Measurements from ENCODE around the gene PSMD8.

The PSMD8 gene

GRCh38 chr19:38370299-38370698 lies 4.1 kb upstream of the PSMD8 start:
- TF ChIP-seq POLR2A (IDR thresholded peaks at IDR 0.05; ENCODE audit: extremely low read depth, insufficient read length) = no peak
- TF ChIP-seq CTCF (IDR thresholded peaks at IDR 0.05; ENCODE audit: low read depth, low read length) = no peak
- TF ChIP-seq MAX (IDR thresholded peaks at IDR 0.05; ENCODE audit: low read depth, low read length) = no peak
- no peak for TF ChIP-seq MYC (IDR thresholded peaks at IDR 0.05; ENCODE audit: low read depth, low read length)
- no peak for DNase-seq (ENCODE audit: low read depth)
- H3K4me3 ChIP-seq (ENCODE audit: low read depth, low read length) = no peak overlapping the region

- no peak overlapping the region for H3K4me3 ChIP-seq (ENCODE audit: low read depth, low read length)
- TF ChIP-seq CTCF (IDR thresholded peaks at IDR 0.05; ENCODE audit: low read depth, low read length) = no peak
- no peak for TF ChIP-seq MYC (IDR thresholded peaks at IDR 0.05; ENCODE audit: low read depth, low read length)
- no peak for TF ChIP-seq MAX (IDR thresholded peaks at IDR 0.05; ENCODE audit: low read depth, low read length)
- no peak for DNase-seq (ENCODE audit: low read depth)
These were observed 3.3 kb upstream of the PSMD8 start for GRCh38 chr19:38371081-38371480.

GRCh38 chr19:38373907-38374331 lies 452 bp upstream of the PSMD8 start:
- TF ChIP-seq MAX (IDR thresholded peaks at IDR 0.05; ENCODE audit: low read depth, low read length) = no peak
- TF ChIP-seq CTCF (IDR thresholded peaks at IDR 0.05; ENCODE audit: low read depth, low read length) = no peak
- no peak for TF ChIP-seq MYC (IDR thresholded peaks at IDR 0.05; ENCODE audit: low read depth, low read length)
- no peak for TF ChIP-seq POLR2A (IDR thresholded peaks at IDR 0.05; ENCODE audit: extremely low read depth, insufficient read length)
- DNase-seq (ENCODE audit: low read depth) = no peak
- H3K4me3 ChIP-seq (ENCODE audit: low read depth, low read length) = peak overlapping the region; percentile 56

- DNase-seq (ENCODE audit: low read depth) = no peak
- TF ChIP-seq MAX (IDR thresholded peaks at IDR 0.05; ENCODE audit: low read depth, low read length) = no peak
- no peak for TF ChIP-seq CTCF (IDR thresholded peaks at IDR 0.05; ENCODE audit: low read depth, low read length)
- no peak for TF ChIP-seq POLR2A (IDR thresholded peaks at IDR 0.05; ENCODE audit: extremely low read depth, insufficient read length)
- TF ChIP-seq MYC (IDR thresholded peaks at IDR 0.05; ENCODE audit: low read depth, low read length) = no peak
- H3K4me3 ChIP-seq (ENCODE audit: low read depth, low read length) = peak overlapping the region; percentile 87
These were observed 725 bp downstream of the PSMD8 start for GRCh38 chr19:38375098-38375493.

GRCh38 chr19:38375748-38376147 lies 1.4 kb downstream of the PSMD8 start:
- TF ChIP-seq MYC (IDR thresholded peaks at IDR 0.05; ENCODE audit: low read depth, low read length) (no peak), CTCF (IDR thresholded peaks at IDR 0.05; ENCODE audit: low read depth, low read length) (no peak), POLR2A (IDR thresholded peaks at IDR 0.05; ENCODE audit: extremely low read depth, insufficient read length) (no peak)
- peak overlapping the region; percentile 87 for H3K4me3 ChIP-seq (ENCODE audit: low read depth, low read length)
- DNase-seq (ENCODE audit: low read depth) = no peak

GRCh38 chr19:38376576-38376975 lies 2.2 kb downstream of the PSMD8 start:
- no peak overlapping the region for H3K4me3 ChIP-seq (ENCODE audit: low read depth, low read length)
- TF ChIP-seq MYC (IDR thresholded peaks at IDR 0.05; ENCODE audit: low read depth, low read length) = no peak
- no peak for TF ChIP-seq CTCF (IDR thresholded peaks at IDR 0.05; ENCODE audit: low read depth, low read length)
- no peak for TF ChIP-seq MAX (IDR thresholded peaks at IDR 0.05; ENCODE audit: low read depth, low read length)
- TF ChIP-seq POLR2A (IDR thresholded peaks at IDR 0.05; ENCODE audit: extremely low read depth, insufficient read length) = no peak
- no peak for DNase-seq (ENCODE audit: low read depth)

All from NB4 (cell line).